MM.1S (cell line): Measurements from ENCODE around the gene AGPAT2.

Experiments
- CTCF ChIP-seq: fragments of 300-600 bp; sonication (generic); IDR thresholded peaks from 2 replicates; pipeline ENCODE4 v1.5.1; 2016; ENCODE audit warnings: antibody characterized with exemption, low read length, mixed read lengths
- EZH2 ChIP-seq: fragments of 300-600 bp; sonication (generic); optimal IDR thresholded peaks from 2 replicates; pipeline ENCODE3; 2017; ENCODE audit warnings: low read depth, mild to moderate bottlenecking, antibody characterized with exemption, low read length, mixed read lengths
- EZH2phosphoT487 ChIP-seq: fragments of 300-600 bp; sonication (generic); IDR thresholded peaks from 2 replicates; pipeline ENCODE4 v1.6.1; 2018; ENCODE audit warnings: antibody characterized with exemption, low read length

DNA sequence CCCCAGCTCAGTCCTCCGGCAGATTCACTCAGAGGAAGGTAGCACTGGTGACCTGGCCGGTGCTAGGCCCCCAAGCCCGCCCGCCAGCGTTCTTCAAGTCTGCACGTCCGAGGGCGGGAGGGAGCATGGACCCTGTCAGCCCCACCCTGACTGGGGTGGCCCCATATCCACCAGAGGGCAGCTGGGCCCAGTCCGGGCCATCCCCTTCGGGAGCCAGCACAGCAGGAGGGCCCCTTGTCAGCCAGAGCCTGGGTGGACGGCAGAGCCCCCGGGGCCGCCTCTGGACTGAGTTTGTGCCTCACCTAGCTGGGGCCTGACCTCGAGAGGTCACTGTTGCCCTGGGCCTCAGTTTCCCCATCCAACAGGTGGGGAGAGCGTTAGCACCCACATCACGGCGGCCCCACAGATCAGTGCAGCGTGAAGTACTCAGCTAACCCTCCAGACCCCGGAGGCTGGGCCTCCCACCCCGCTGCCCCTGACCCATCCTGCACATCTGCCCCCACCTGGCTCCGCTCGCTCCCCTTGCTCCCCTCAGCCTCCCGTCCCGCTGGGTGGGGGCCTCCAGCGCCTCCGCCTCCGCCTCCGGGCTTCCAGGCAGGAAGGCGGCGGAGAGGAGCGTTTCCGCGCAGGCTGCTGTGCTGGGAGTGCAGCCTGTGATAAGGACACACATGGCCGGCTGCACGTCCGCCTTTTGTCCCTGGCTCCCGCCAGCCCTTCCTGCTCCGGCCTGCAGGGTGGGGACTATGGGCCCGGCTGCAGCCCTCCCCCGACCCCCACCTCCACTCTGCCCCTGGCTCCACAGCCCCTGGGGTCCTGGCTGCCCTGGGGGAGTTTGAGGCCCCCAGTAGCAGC, 41.1 kb downstream of the AGPAT2 start:
- TF ChIP-seq EZH2phosphoT487 (no peak), EZH2 (no peak), CTCF (no peak)
